Ishikawa (cell line): ENCODE data around the gene BCL2A1.
A peak's percentile ranks its signal among the peaks of the same experiment; 100 is the strongest.

Experiments used
- CEBPB ChIP-seq: IDR thresholded peaks from 2 replicates; pipeline ENCODE4 v1.6.1; 2012
- CREB1 ChIP-seq: IDR thresholded peaks from 2 replicates; pipeline ENCODE4 v1.6.1; 2012; ENCODE audit warnings: low read depth
- EGR1 ChIP-seq: IDR thresholded peaks from 2 replicates; pipeline ENCODE4 v1.6.1; 2012
- EP300 ChIP-seq: IDR thresholded peaks from 2 replicates; pipeline ENCODE4 v1.6.1; 2012; ENCODE audit warnings: borderline replicate concordance
- FOXM1 ChIP-seq: IDR thresholded peaks from 2 replicates; pipeline ENCODE4 v1.6.1; 2012; ENCODE audit warnings: low read depth, borderline replicate concordance
- MAX ChIP-seq: IDR thresholded peaks from 2 replicates; pipeline ENCODE4 v1.6.1; 2012
- NFIC ChIP-seq: IDR thresholded peaks from 2 replicates; pipeline ENCODE4 v1.6.1; 2012
- RAD21 ChIP-seq: IDR thresholded peaks from 2 replicates; pipeline ENCODE4 v1.6.1; 2012; ENCODE audit warnings: low read depth
- TAF1 ChIP-seq: IDR thresholded peaks from 2 replicates; pipeline ENCODE4 v1.6.1; 2012; ENCODE audit warnings: low read depth, mild to moderate bottlenecking
- TCF12 ChIP-seq: IDR thresholded peaks from 2 replicates; pipeline ENCODE4 v1.6.1; 2012; ENCODE audit warnings: low read depth
- TEAD4 ChIP-seq: IDR thresholded peaks from 2 replicates; pipeline ENCODE4 v1.6.1; 2012
- YY1 ChIP-seq: IDR thresholded peaks from 2 replicates; pipeline ENCODE4 v1.6.1; 2012; ENCODE audit warnings: low read depth
- ZBTB7A ChIP-seq: IDR thresholded peaks from 2 replicates; pipeline ENCODE4 v1.6.1; 2012; ENCODE audit warnings: low read depth
- TF ChIP-seq, protein P1 (sequence below): IDR thresholded peaks from 2 replicates; pipeline ENCODE4 v1.6.1; 2012
- TF ChIP-seq, protein P2 (sequence below): IDR thresholded peaks from 2 replicates; pipeline ENCODE4 v1.6.1; 2012; ENCODE audit warnings: low read depth, mild to moderate bottlenecking

BCL2A1 gene

GRCh38 chr15:80012060-80012726 is 41.2 kb upstream of the BCL2A1 start:
- TF ChIP-seq TEAD4: no peak
- TF ChIP-seq, protein P1, sequence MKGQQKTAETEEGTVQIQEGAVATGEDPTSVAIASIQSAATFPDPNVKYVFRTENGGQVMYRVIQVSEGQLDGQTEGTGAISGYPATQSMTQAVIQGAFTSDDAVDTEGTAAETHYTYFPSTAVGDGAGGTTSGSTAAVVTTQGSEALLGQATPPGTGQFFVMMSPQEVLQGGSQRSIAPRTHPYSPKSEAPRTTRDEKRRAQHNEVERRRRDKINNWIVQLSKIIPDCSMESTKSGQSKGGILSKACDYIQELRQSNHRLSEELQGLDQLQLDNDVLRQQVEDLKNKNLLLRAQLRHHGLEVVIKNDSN: no peak
- no peak for TF ChIP-seq TCF12
- TF ChIP-seq CREB1: no peak
- no peak for TF ChIP-seq MAX
- no peak for TF ChIP-seq YY1
- TF ChIP-seq EP300: no peak
- no peak for TF ChIP-seq TAF1
- TF ChIP-seq NFIC: no peak
- no peak for TF ChIP-seq FOXM1
- TF ChIP-seq, protein P2, sequence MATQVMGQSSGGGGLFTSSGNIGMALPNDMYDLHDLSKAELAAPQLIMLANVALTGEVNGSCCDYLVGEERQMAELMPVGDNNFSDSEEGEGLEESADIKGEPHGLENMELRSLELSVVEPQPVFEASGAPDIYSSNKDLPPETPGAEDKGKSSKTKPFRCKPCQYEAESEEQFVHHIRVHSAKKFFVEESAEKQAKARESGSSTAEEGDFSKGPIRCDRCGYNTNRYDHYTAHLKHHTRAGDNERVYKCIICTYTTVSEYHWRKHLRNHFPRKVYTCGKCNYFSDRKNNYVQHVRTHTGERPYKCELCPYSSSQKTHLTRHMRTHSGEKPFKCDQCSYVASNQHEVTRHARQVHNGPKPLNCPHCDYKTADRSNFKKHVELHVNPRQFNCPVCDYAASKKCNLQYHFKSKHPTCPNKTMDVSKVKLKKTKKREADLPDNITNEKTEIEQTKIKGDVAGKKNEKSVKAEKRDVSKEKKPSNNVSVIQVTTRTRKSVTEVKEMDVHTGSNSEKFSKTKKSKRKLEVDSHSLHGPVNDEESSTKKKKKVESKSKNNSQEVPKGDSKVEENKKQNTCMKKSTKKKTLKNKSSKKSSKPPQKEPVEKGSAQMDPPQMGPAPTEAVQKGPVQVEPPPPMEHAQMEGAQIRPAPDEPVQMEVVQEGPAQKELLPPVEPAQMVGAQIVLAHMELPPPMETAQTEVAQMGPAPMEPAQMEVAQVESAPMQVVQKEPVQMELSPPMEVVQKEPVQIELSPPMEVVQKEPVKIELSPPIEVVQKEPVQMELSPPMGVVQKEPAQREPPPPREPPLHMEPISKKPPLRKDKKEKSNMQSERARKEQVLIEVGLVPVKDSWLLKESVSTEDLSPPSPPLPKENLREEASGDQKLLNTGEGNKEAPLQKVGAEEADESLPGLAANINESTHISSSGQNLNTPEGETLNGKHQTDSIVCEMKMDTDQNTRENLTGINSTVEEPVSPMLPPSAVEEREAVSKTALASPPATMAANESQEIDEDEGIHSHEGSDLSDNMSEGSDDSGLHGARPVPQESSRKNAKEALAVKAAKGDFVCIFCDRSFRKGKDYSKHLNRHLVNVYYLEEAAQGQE: no peak
- TF ChIP-seq RAD21: no peak
- TF ChIP-seq ZBTB7A: no peak
- TF ChIP-seq CEBPB: no peak
- TF ChIP-seq EGR1: no peak

DNA sequence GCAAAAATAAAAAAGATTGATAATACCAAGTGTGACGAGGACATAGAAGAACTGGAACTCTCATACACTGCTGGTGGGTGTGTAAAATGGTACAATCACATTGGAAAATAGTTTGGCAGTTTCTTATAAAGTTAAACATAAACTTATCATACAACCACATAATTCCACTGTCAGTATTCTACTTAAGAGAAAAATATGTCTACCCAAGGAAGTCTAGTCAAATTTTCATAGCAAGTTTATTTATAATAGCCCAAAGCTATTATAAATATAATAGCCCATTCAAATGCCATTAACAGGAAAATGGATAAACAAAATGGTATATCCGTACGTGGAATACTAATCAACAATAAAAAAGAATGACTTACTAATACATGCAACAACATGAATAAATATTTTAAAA is 40.6 kb upstream of the BCL2A1 start:
- TF ChIP-seq ZBTB7A (no peak), FOXM1 (no peak), CEBPB (no peak), TCF12 (no peak), EGR1 (no peak), YY1 (no peak), CREB1 (no peak), MAX (no peak), NFIC (no peak), RAD21 (no peak), EP300 (no peak), TEAD4 (no peak), TAF1 (no peak)
- TF ChIP-seq, protein P2: no peak
- TF ChIP-seq, protein P1: no peak

DNA sequence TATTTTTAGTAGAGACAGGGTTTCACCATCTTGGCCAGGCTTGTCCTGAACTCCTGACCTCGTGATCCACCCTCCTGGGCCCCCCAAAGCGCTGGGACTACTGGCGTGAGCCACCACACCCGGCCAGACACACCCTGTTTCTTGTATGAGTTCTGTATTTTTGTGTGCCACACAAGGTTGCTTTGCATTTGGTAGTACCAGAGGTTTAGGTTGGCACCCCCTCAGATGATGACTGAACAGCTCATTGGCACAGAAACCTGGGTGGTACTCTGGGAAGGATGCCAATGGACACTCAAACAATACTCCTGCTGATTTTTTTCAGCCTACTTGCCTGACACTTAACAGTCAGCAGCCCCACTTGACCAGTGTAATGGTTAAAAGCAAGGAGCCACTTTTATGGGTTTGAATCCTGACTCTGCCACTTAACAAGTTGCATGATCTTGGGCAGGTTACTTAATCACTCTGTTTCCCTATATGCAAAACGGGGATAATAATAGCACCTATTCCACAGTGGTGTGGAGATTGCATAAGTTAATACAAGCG is 39.2 kb upstream of the BCL2A1 start:
- TF ChIP-seq NFIC: peak; percentile 50; the same call in 1 of the 2 replicates
- no peak for TF ChIP-seq TCF12
- no peak for TF ChIP-seq ZBTB7A

DNA sequence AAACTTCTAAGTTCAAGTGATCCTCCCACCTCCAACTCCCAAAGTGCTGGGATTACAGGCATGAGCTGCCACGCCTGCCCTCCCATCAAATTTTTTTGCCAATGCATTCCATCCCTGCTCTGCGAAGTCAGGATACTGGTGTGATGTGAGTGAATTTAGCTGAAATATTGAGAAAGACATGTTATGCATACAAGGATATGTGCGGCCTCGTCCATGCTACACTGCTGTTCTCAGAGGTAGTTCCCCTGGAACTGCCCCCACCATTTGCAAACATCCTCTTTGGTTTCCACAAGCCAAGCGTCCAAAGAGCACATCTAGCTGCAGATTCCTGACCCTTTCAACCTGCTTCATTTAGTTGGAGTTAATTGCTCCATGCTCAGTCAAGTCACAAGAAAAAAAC is 36.5 kb upstream of the BCL2A1 start:
- no peak for TF ChIP-seq CEBPB
- no peak for TF ChIP-seq TEAD4
- TF ChIP-seq, protein P2: no peak
- TF ChIP-seq FOXM1: no peak
- TF ChIP-seq RAD21: no peak
- TF ChIP-seq EGR1: no peak
- TF ChIP-seq ZBTB7A: no peak
- TF ChIP-seq TAF1: no peak
